Measurements from ENCODE around the gene MLIP. TPM values are rescaled to one million over a fixed set of nuclear protein-coding genes. Genes with fewer than 3 reads are reported as not detected.

Gene MLIP
- total and polyA plus RNA-seq, 7 experiments from 2014 or later: not detected

GRCh38 chr6:54085047-54085446, 26.2 kb upstream of the MLIP start:
- DNase-seq: no peak
- no peak overlapping the region for H3K4me3 Mint-ChIP-seq
- H3K27me3 Mint-ChIP-seq: peaks cover 0 to 5% (median 0%) of the 10 kb centered on the region in 5 donors
- no peaks in the 10 kb centered on the region for H3K36me3 Mint-ChIP-seq
- Histone ChIP-seq H3K4me3 (ENCODE audit: low read length) (no peak overlapping the region), H3K27ac (ENCODE audit: low read depth, low read length) (no peak overlapping the region), H3K36me3 (ENCODE audit: control insufficient read depth in 2 of 3, insufficient read depth in 3 of 3, low read length in 3 of 3) (no peaks in the 10 kb centered on the region), H3K9me3 (ENCODE audit: control insufficient read depth in 2 of 3, low read length in 3 of 3) (no peaks in the 10 kb centered on the region), H3K4me1 (ENCODE audit: control insufficient read depth in 2 of 2, insufficient read depth in 2 of 2, low read length in 2 of 2) (no peaks in the 10 kb centered on the region), H3K27me3 (ENCODE audit: control insufficient read depth in 2 of 2, insufficient read depth in 2 of 2, low read length in 2 of 2) (no peaks in the 10 kb centered on the region)
- ChIA-PET POLR2A (no interaction called here), CTCF (no interaction called here)
- no peak overlapping the region for H3K27ac Mint-ChIP-seq
- H3K9me3 Mint-ChIP-seq: peaks cover 0 to 6% (median 0%) of the 10 kb centered on the region in 11 donors
- no peaks in the 10 kb centered on the region for H3K4me1 Mint-ChIP-seq
- ATAC-seq: no peak
- intact Hi-C loops (cut with micrococcal nuclease): no loop called here

DNA sequence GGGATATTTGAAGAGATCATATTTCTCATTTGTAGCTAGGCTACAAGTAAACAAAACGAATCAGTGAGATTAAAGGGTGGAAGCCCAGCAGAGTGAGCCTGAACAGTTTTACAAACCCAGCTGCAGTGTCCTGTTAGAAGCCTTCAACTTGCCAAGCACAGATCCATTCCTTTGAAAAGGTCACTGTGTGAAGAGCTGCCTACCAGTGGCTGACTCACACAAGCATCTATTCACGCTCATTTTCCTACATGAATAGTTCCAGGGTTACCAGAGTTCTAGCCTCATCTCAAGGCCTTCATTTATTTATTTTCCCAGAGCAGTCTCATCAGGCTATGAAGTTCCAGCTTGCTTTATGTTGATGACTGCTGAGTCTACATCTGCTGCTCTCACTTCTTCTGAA, 25.7 kb upstream of the MLIP start:
- no peak for DNase-seq
- H3K9me3 Mint-ChIP-seq: peaks cover 0 to 6% (median 0%) of the 10 kb centered on the region in 11 donors
- ChIA-PET CTCF (no interaction called here), POLR2A (no interaction called here)
- no peak overlapping the region for H3K4me3 Mint-ChIP-seq
- H3K27ac Mint-ChIP-seq: no peak overlapping the region
- Histone ChIP-seq H3K9me3 (ENCODE audit: control insufficient read depth in 2 of 3, low read length in 3 of 3) (no peaks in the 10 kb centered on the region), H3K27me3 (ENCODE audit: control insufficient read depth in 2 of 2, insufficient read depth in 2 of 2, low read length in 2 of 2) (no peaks in the 10 kb centered on the region), H3K4me3 (ENCODE audit: low read length) (no peak overlapping the region), H3K36me3 (ENCODE audit: control insufficient read depth in 2 of 3, insufficient read depth in 3 of 3, low read length in 3 of 3) (no peaks in the 10 kb centered on the region), H3K4me1 (ENCODE audit: control insufficient read depth in 2 of 2, insufficient read depth in 2 of 2, low read length in 2 of 2) (no peaks in the 10 kb centered on the region), H3K27ac (ENCODE audit: low read depth, low read length) (no peak overlapping the region)
- intact Hi-C loops (cut with micrococcal nuclease): no loop called here
- H3K27me3 Mint-ChIP-seq: peaks cover 0 to 5% (median 0%) of the 10 kb centered on the region in 5 donors
- no peaks in the 10 kb centered on the region for H3K36me3 Mint-ChIP-seq
- no peaks in the 10 kb centered on the region for H3K4me1 Mint-ChIP-seq
- no peak for ATAC-seq

GRCh38 chr6:54086439-54086838, 24.8 kb upstream of the MLIP start:
- H3K36me3 ChIP-seq (ENCODE audit: control insufficient read depth in 2 of 3, insufficient read depth in 3 of 3, low read length in 3 of 3): no peaks in the 10 kb centered on the region
- Mint-ChIP-seq H3K9me3 (peaks cover 0 to 6% (median 0%) of the 10 kb centered on the region in 11 donors), H3K36me3 (no peaks in the 10 kb centered on the region), H3K4me3 (no peak overlapping the region), H3K27me3 (peaks cover 0 to 5% (median 0%) of the 10 kb centered on the region in 5 donors), H3K27ac (no peak overlapping the region), H3K4me1 (no peaks in the 10 kb centered on the region)
- CTCF ChIA-PET: no interaction called here
- no peaks in the 10 kb centered on the region for H3K4me1 ChIP-seq (ENCODE audit: control insufficient read depth in 2 of 2, insufficient read depth in 2 of 2, low read length in 2 of 2)
- intact Hi-C loops (cut with micrococcal nuclease): no loop called here
- H3K9me3 ChIP-seq (ENCODE audit: control insufficient read depth in 2 of 3, low read length in 3 of 3): no peaks in the 10 kb centered on the region
- no peak for DNase-seq
- H3K27me3 ChIP-seq (ENCODE audit: control insufficient read depth in 2 of 2, insufficient read depth in 2 of 2, low read length in 2 of 2): no peaks in the 10 kb centered on the region
- POLR2A ChIA-PET: no interaction called here
- no peak overlapping the region for H3K27ac ChIP-seq (ENCODE audit: low read depth, low read length)
- H3K4me3 ChIP-seq (ENCODE audit: low read length): no peak overlapping the region
- no peak for ATAC-seq

GRCh38 chr6:54087721-54088120, 23.5 kb upstream of the MLIP start:
- intact Hi-C loops (cut with micrococcal nuclease): no loop called here
- H3K36me3 ChIP-seq (ENCODE audit: control insufficient read depth in 2 of 3, insufficient read depth in 3 of 3, low read length in 3 of 3): no peaks in the 10 kb centered on the region
- H3K9me3 ChIP-seq (ENCODE audit: control insufficient read depth in 2 of 3, low read length in 3 of 3): no peaks in the 10 kb centered on the region
- H3K27ac ChIP-seq (ENCODE audit: low read depth, low read length): no peak overlapping the region
- peaks cover 0 to 5% (median 0%) of the 10 kb centered on the region in 11 donors for H3K9me3 Mint-ChIP-seq
- H3K4me3 ChIP-seq (ENCODE audit: low read length): no peak overlapping the region
- H3K27ac Mint-ChIP-seq: no peak overlapping the region
- ATAC-seq: no peak
- H3K4me1 ChIP-seq (ENCODE audit: control insufficient read depth in 2 of 2, insufficient read depth in 2 of 2, low read length in 2 of 2): no peaks in the 10 kb centered on the region
- H3K27me3 ChIP-seq (ENCODE audit: control insufficient read depth in 2 of 2, insufficient read depth in 2 of 2, low read length in 2 of 2): no peaks in the 10 kb centered on the region
- H3K36me3 Mint-ChIP-seq: no peaks in the 10 kb centered on the region
- DNase-seq: no peak
- peaks cover 0 to 5% (median 0%) of the 10 kb centered on the region in 5 donors for H3K27me3 Mint-ChIP-seq
- H3K4me1 Mint-ChIP-seq: no peaks in the 10 kb centered on the region
- CTCF ChIA-PET: interaction anchor here (0.7 kb wide), 1 partner anchor 11 kb away, joined by 4 read pairs; no protein-coding TSS in a partner anchor
- no peak overlapping the region for H3K4me3 Mint-ChIP-seq
- POLR2A ChIA-PET: no interaction called here

GRCh38 chr6:54093326-54093948, 17.8 kb upstream of the MLIP start:
- DNase-seq (no peak), ATAC-seq (no peak)
- no peak overlapping the region for H3K4me3 ChIP-seq (ENCODE audit: low read length)
- Mint-ChIP-seq H3K36me3 (peaks cover 0 to 3% (median 0%) of the 10 kb centered on the region in 5 donors), H3K4me1 (no peaks in the 10 kb centered on the region), H3K27ac (no peak overlapping the region), H3K4me3 (no peak overlapping the region), H3K27me3 (peaks cover 0 to 4% (median 0%) of the 10 kb centered on the region in 5 donors), H3K9me3 (peaks cover 0 to 11% (median 4%) of the 10 kb centered on the region in 11 donors)
- intact Hi-C loops (cut with micrococcal nuclease): no loop called here
- CTCF ChIA-PET: no interaction called here
- no peaks in the 10 kb centered on the region for H3K4me1 ChIP-seq (ENCODE audit: control insufficient read depth in 2 of 2, insufficient read depth in 2 of 2, low read length in 2 of 2)
- no peaks in the 10 kb centered on the region for H3K9me3 ChIP-seq (ENCODE audit: control insufficient read depth in 2 of 3, low read length in 3 of 3)
- no peak overlapping the region for H3K27ac ChIP-seq (ENCODE audit: low read depth, low read length)
- POLR2A ChIA-PET: no interaction called here
- no peaks in the 10 kb centered on the region for H3K36me3 ChIP-seq (ENCODE audit: control insufficient read depth in 2 of 3, insufficient read depth in 3 of 3, low read length in 3 of 3)
- H3K27me3 ChIP-seq (ENCODE audit: control insufficient read depth in 2 of 2, insufficient read depth in 2 of 2, low read length in 2 of 2): no peaks in the 10 kb centered on the region

GRCh38 chr6:54094293-54094692, 16.9 kb upstream of the MLIP start:
- H3K4me3 ChIP-seq (ENCODE audit: low read length): no peak overlapping the region

DNA sequence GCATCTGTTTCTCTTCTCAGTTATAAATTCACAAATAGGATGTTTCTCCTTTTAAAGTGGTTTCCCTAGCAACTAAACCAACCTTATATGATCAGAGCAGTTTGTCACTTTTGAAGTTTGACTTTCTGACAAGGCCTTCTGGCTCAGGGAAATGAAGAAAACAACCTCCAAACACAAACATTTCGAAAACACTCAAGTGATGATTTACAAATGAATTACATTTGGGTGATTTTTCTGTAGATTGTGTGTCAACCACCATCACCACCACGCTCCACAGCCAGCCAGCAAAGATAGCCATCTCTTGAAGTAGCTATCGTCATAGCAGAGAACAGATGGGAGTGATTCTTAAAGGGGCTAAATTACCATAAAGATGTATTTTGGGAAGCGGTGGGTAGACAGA, 16.5 kb upstream of the MLIP start:
- no peak for ATAC-seq
- Mint-ChIP-seq H3K36me3 (peaks cover 0 to 3% (median 0%) of the 10 kb centered on the region in 5 donors), H3K27me3 (peaks cover 0 to 4% (median 0%) of the 10 kb centered on the region in 5 donors), H3K27ac (no peak overlapping the region), H3K4me1 (no peaks in the 10 kb centered on the region), H3K9me3 (peaks cover 0 to 11% (median 4%) of the 10 kb centered on the region in 11 donors), H3K4me3 (no peak overlapping the region)
- no peaks in the 10 kb centered on the region for H3K9me3 ChIP-seq (ENCODE audit: control insufficient read depth in 2 of 3, low read length in 3 of 3)
- no peak for DNase-seq
- no peaks in the 10 kb centered on the region for H3K27me3 ChIP-seq (ENCODE audit: control insufficient read depth in 2 of 2, insufficient read depth in 2 of 2, low read length in 2 of 2)
- H3K4me3 ChIP-seq (ENCODE audit: low read length): no peak overlapping the region
- ChIA-PET CTCF (no interaction called here), POLR2A (no interaction called here)
- H3K27ac ChIP-seq (ENCODE audit: low read depth, low read length): no peak overlapping the region
- H3K36me3 ChIP-seq (ENCODE audit: control insufficient read depth in 2 of 3, insufficient read depth in 3 of 3, low read length in 3 of 3): no peaks in the 10 kb centered on the region
- H3K4me1 ChIP-seq (ENCODE audit: control insufficient read depth in 2 of 2, insufficient read depth in 2 of 2, low read length in 2 of 2): no peaks in the 10 kb centered on the region
- intact Hi-C loops (cut with micrococcal nuclease): no loop called here

More at GRCh38 chr6:54094293-54094692, 16.9 kb upstream of the MLIP start:
- H3K9me3 Mint-ChIP-seq: peaks cover 0 to 11% (median 4%) of the 10 kb centered on the region in 11 donors
- DNase-seq (no peak), ATAC-seq (no peak)
- peaks cover 0 to 3% (median 0%) of the 10 kb centered on the region in 5 donors for H3K36me3 Mint-ChIP-seq
- H3K27ac Mint-ChIP-seq: no peak overlapping the region
- Histone ChIP-seq H3K36me3 (ENCODE audit: control insufficient read depth in 2 of 3, insufficient read depth in 3 of 3, low read length in 3 of 3) (no peaks in the 10 kb centered on the region), H3K4me1 (ENCODE audit: control insufficient read depth in 2 of 2, insufficient read depth in 2 of 2, low read length in 2 of 2) (no peaks in the 10 kb centered on the region), H3K27ac (ENCODE audit: low read depth, low read length) (no peak overlapping the region), H3K27me3 (ENCODE audit: control insufficient read depth in 2 of 2, insufficient read depth in 2 of 2, low read length in 2 of 2) (no peaks in the 10 kb centered on the region), H3K9me3 (ENCODE audit: control insufficient read depth in 2 of 3, low read length in 3 of 3) (no peaks in the 10 kb centered on the region)
- H3K4me1 Mint-ChIP-seq: no peaks in the 10 kb centered on the region
- ChIA-PET CTCF (no interaction called here), POLR2A (no interaction called here)
- intact Hi-C loops (cut with micrococcal nuclease): no loop called here
- H3K4me3 Mint-ChIP-seq: no peak overlapping the region
- peaks cover 0 to 4% (median 0%) of the 10 kb centered on the region in 5 donors for H3K27me3 Mint-ChIP-seq

All from naive thymus-derived CD4-positive, alpha-beta T cell (primary cell).